HG03045 (cell line): ENCODE data around the gene STIM1.

Experiments
- ATAC-seq: cut with Tn5 transposase; IDR thresholded peaks from one replicate; pipeline ENCODE4 v1.9.1; 2021; ENCODE audit warnings: mild to moderate bottlenecking, moderate library complexity; ENCODE audit not compliant: unreplicated experiment

The STIM1 gene

DNA sequence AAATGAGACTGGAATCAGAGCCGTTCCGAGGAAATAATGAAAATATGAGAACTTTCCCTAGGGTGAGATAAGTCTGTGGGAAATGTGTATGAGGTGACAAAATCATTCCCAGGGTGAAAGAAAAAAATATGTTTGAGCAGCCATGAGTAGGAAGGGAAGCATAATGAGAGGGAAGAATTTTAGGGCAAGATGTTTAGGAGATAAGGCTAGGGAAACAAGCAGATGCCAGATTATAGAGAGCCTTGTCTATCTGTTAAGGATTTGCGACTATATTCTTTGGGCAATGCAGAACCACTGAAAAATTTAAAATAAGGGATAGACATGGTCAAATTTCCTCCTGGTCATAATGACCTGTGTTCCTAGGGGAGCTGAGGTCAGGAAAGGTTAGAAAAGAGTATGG lies 54.4 kb downstream of the STIM1 start:
- no peak for ATAC-seq

GRCh38 chr11:3911908-3912505 lies 56.5 kb downstream of the STIM1 start:
- ATAC-seq = no peak

DNA sequence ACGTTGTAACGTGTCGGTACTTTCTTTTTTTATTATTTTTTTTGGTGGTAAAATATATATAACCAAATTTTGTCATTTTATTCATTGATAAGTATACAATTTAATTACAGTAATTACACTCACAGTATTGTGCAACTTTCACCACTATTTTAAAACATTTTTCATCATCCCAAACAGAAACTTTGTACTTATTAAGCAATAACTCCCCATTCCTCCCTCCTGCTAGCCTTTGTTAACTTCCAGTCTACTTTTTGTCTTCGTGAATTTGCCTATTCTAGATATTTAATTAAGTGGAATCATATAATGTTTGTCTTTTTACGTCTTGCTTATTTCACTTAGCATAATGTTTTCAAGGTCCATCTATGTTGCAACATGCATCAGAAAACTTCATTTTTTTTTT lies 58.5 kb downstream of the STIM1 start:
- no peak for ATAC-seq

GRCh38 chr11:3914805-3915204 lies 59.3 kb downstream of the STIM1 start:
- ATAC-seq = no peak

- no peak for ATAC-seq
These were observed 61.5 kb downstream of the STIM1 start for GRCh38 chr11:3916962-3917361.

DNA sequence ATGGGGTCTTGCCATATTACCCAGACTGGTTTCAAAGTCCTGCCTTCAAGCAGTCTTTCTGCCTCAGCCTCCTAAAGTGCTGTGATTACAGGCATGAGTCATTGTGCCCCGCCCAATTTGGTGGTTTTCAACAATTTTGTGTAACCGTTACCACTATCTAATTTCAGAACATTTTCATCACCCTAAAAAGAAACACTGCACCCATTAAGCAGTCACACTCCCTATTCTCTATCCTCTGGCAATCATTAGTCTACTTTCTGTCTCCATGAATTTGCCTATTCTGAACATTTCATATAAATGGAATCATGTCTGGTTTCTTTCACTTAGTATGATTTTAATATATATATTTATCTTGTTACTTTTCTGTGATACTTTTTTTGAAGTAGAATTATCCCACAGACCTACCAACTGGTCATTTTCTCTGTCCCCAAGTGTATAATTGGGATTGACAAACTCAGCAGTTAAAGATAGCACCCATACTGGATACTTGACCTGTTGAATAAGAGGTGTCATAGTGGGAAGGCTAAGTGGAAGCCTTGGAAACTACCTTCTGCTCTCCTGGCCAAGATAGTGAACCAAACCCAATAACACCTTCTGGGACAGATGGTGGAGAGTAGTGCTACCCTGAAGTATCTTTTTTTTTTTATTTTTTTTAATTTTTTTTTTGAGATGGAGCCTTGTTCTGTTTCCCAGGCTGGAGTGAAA lies 64.8 kb downstream of the STIM1 start:
- no peak for ATAC-seq

DNA sequence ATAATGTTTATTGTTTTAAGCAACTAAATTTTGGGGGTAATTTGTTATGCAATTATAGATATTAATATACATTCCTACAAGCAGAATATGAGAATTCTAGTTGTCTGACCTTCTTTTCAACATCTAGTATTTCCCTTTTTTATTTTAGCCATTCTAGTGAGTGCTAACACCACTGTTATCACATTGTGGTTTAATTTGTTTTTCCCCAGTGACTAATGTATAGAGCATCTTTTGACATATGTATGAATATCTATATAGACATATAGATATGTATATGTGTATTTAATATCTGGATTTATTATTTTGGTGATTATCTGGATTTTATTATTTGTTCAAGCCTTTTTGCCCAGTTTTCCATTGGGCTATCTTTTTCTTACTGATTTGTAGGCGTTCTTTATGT lies 66.6 kb downstream of the STIM1 start:
- ATAC-seq = no peak

GRCh38 chr11:3925513-3925912 lies 70.0 kb downstream of the STIM1 start:
- ATAC-seq = no peak

- no peak for ATAC-seq
These were observed 71.1 kb downstream of the STIM1 start for GRCh38 chr11:3926458-3927095.

GRCh38 chr11:3927129-3927796 lies 71.8 kb downstream of the STIM1 start:
- ATAC-seq = no peak

- ATAC-seq = no peak
These were observed 73.8 kb downstream of the STIM1 start for GRCh38 chr11:3929232-3929631.

DNA sequence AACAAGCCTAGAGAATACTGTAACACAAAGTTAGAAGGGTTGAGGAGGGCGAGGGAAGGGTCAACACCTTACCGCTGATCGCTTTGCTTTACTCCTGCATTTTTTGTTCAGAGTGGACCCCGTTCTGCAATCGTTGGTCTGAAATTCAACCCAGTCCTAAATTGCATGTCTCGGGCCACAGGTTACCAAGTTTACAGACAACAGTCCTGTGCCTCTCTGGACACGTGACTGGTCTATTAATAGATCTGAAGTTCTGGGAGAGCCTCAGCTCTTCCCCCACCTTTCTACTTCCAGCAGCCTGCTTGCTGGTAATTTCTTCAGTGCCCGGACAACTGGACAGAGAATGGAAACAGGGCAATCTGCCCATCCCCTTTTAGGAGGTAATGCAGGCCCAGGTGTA lies 74.2 kb downstream of the STIM1 start:
- no peak for ATAC-seq

DNA sequence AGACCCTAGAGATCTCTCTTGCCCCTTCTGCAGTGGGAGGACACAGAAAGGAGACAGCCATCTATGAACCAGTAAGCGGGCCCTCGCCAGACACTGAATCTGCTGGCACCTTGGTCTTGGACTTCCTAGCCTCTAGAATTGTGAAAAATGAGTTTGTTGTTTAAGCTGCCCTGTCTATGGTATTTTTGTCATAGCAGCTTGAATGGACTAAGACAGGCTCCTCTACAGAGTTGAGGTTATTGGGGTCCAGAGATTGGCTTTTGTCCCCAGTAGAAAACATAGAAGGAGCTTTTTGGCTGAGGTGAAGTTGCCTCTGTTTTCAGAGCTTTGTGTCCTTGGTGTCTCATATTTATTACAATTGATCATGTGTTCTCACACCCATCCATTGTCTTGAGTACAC lies 77.2 kb downstream of the STIM1 start:
- ATAC-seq = no peak

- ATAC-seq = no peak
These were observed 77.7 kb downstream of the STIM1 start for GRCh38 chr11:3933165-3933628.

DNA sequence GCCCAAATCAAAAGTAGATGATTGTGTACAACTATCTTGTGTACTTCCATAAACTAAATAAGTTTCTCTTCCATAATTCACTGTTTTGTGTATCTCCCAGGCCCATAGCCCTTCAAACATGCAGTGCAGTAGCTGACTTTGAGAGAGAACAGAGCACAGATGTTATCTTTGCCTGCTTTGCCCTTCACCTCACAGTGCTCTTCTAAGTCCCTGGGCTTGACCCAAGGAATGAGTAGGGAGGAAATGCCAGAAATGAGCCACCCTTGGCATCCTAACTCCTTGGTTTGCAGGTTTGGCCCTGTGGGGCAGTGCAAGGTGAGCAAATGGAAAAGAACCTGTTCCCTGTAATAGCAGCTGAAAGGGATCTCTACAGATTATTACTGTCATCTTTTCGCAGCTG lies 79.2 kb downstream of the STIM1 start:
- no peak for ATAC-seq

- ATAC-seq = no peak
These were observed 81.1 kb downstream of the STIM1 start for GRCh38 chr11:3936517-3936916.

DNA sequence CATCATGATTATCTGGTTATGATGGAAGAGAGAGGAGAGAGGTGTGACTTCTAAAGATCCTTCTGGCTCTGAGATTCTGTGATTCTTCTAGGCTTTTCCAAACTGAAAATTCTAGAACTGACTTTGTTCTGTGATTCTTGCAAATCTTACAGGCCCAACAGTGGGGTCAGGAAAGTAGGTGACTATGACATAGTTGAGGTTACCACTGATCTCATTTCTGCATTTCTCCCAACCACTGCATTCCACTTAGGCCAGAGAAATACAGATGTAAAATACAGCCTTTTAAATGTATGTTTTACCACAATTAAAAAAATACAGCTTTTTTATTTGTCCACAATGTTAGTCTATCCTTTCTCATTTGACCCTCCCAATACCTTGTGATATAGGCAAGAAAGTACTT lies 83.7 kb downstream of the STIM1 start:
- no peak for ATAC-seq

GRCh38 chr11:3939651-3940190 lies 84.3 kb downstream of the STIM1 start:
- no peak for ATAC-seq

DNA sequence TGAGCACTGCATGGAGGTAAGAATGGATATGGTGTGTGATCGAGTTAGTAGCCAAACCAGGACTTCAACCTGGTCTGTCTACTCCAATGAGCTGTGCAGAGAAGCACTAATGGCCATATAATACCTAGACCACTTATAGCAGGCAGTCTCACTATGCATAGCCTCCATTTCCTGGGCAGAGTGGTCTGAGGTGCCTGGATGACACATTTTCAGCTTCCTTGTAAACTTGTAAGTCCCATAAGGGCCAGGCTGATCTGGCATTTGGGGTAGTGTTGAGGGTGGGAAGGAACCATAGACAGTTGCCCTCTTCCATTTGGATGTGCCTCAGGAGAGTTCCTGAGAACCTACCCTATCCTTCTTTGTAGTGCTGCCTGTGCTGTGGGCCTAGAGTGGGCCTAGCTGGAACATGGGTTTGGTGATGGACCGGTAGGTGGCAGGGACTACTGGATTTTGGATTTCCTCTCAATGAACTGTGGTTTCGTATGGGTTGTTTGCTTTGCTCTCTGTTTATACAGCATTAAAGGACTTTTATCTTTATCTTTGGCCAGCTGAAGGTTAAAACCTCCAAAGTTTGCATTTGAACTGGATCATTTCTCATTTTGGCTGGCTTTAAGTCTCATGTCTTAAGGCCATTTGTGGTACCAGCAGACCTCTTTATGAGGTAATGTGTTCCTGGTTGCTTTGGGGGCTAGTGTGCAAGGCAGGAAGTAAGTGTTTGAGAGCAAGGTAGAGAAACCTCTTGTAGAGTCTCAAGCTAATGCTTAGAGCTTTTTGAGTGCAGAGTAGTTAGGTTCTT lies 86.9 kb downstream of the STIM1 start:
- ATAC-seq = no peak

- ATAC-seq = no peak
These were observed 87.6 kb downstream of the STIM1 start for GRCh38 chr11:3942956-3943497.
